Measurements from ENCODE around the gene CTIF. TPM values are rescaled to one million over a fixed set of nuclear protein-coding genes. Genes with fewer than 3 reads are reported as not detected.

Gene CTIF
- polyA plus RNA-seq, 1 of the 3 experiments (the other 2 are of a cell fraction) = 47.2 TPM

DNA sequence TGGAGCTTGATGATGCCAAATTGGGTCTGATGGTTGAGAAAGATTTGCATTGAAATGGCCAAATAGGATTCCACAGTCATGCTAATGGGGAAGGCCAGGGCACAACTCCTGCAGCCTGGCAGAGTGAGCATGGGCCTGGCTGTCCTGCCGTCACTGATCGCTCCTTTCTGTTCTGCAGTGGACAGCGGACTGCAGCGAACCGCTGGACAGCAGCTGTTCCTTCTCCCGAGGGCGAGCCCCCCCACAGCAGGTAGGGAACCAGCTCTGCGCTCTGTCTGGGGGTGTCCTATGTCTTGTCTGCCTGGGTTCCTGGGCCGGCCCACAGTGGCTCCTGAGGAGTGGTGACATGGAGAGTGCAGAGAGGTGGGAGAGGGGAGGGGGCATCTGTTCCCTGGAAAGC lies 97.6 kb downstream of the CTIF start:
- no peak overlapping the region for H3K4me2 ChIP-seq
- DNase-seq = no peak
- no peaks in the 10 kb centered on the region for H3K9me2 ChIP-seq
- H3K36me3 ChIP-seq (replicated peaks in 1 of 2; ENCODE audit: control insufficient read depth in 1 of 2, insufficient read depth in 2 of 2, low read length in 1 of 2) = peaks cover 22 to 42% of the 10 kb centered on the region in 2 experiments
- H3K4me3 ChIP-seq (ENCODE audit: low read depth in 2 of 2, low read length in 1 of 2) = no peak overlapping the region
- no peaks in the 10 kb centered on the region for H3K9me3 ChIP-seq
- H2AFZ ChIP-seq (ENCODE audit: low read depth) = no peak overlapping the region
- ChIA-PET POLR2A (no interaction called here), CTCF (interaction anchor here (1.4 kb wide), 1 partner anchor 161 kb away, joined by 5 read pairs; no protein-coding TSS in a partner anchor)
- peaks cover 3% of the 10 kb centered on the region; the same call in 1 of the 2 replicates for H4K20me1 ChIP-seq (ENCODE audit: insufficient read depth)
- no peak overlapping the region for H3K9ac ChIP-seq
- H3K79me2 ChIP-seq (ENCODE audit: insufficient read depth) = peaks cover 83% of the 10 kb centered on the region
- no peaks in the 10 kb centered on the region for H3K27me3 ChIP-seq (ENCODE audit: insufficient read depth)
- TF ChIP-seq RCOR1 (IDR thresholded peaks at IDR 0.05; ENCODE audit: low read length) (no peak), NRF1 (IDR thresholded peaks at IDR 0.05; ENCODE audit: low read depth, low read length) (no peak), SMC3 (IDR thresholded peaks at IDR 0.05; ENCODE audit: low read depth, low read length) (no peak), FOXM1 (IDR thresholded peaks at IDR 0.05; ENCODE audit: low read depth) (no peak), TAF1 (IDR thresholded peaks at IDR 0.05; ENCODE audit: borderline replicate concordance, low read depth, low read length) (no peak), GABPA (IDR thresholded peaks at IDR 0.05; ENCODE audit: low read depth) (no peak), NFIC (IDR thresholded peaks at IDR 0.05; ENCODE audit: borderline replicate concordance) (no peak), EP300 (IDR thresholded peaks at IDR 0.05; ENCODE audit: borderline replicate concordance in 1 of 2, low read depth in 1 of 2, low read length in 1 of 2) (no peak)
- TF ChIP-seq, protein P1, sequence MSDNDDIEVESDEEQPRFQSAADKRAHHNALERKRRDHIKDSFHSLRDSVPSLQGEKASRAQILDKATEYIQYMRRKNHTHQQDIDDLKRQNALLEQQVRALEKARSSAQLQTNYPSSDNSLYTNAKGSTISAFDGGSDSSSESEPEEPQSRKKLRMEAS (IDR thresholded peaks at IDR 0.05; ENCODE audit: low read depth) = no peak
- TF ChIP-seq, protein P2, sequence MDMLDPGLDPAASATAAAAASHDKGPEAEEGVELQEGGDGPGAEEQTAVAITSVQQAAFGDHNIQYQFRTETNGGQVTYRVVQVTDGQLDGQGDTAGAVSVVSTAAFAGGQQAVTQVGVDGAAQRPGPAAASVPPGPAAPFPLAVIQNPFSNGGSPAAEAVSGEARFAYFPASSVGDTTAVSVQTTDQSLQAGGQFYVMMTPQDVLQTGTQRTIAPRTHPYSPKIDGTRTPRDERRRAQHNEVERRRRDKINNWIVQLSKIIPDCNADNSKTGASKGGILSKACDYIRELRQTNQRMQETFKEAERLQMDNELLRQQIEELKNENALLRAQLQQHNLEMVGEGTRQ (IDR thresholded peaks at IDR 0.05; ENCODE audit: borderline replicate concordance, low read depth, low read length) = no peak
- TF ChIP-seq, protein P3, sequence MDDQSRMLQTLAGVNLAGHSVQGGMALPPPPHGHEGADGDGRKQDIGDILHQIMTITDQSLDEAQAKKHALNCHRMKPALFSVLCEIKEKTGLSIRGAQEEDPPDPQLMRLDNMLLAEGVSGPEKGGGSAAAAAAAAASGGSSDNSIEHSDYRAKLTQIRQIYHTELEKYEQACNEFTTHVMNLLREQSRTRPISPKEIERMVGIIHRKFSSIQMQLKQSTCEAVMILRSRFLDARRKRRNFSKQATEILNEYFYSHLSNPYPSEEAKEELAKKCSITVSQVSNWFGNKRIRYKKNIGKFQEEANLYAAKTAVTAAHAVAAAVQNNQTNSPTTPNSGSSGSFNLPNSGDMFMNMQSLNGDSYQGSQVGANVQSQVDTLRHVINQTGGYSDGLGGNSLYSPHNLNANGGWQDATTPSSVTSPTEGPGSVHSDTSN (IDR thresholded peaks at IDR 0.05) = no peak
- TF ChIP-seq, protein P4, sequence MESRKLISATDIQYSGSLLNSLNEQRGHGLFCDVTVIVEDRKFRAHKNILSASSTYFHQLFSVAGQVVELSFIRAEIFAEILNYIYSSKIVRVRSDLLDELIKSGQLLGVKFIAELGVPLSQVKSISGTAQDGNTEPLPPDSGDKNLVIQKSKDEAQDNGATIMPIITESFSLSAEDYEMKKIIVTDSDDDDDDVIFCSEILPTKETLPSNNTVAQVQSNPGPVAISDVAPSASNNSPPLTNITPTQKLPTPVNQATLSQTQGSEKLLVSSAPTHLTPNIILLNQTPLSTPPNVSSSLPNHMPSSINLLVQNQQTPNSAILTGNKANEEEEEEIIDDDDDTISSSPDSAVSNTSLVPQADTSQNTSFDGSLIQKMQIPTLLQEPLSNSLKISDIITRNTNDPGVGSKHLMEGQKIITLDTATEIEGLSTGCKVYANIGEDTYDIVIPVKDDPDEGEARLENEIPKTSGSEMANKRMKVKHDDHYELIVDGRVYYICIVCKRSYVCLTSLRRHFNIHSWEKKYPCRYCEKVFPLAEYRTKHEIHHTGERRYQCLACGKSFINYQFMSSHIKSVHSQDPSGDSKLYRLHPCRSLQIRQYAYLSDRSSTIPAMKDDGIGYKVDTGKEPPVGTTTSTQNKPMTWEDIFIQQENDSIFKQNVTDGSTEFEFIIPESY (IDR thresholded peaks at IDR 0.05; ENCODE audit: borderline replicate concordance, low read depth) = no peak
- TF ChIP-seq, protein P5, sequence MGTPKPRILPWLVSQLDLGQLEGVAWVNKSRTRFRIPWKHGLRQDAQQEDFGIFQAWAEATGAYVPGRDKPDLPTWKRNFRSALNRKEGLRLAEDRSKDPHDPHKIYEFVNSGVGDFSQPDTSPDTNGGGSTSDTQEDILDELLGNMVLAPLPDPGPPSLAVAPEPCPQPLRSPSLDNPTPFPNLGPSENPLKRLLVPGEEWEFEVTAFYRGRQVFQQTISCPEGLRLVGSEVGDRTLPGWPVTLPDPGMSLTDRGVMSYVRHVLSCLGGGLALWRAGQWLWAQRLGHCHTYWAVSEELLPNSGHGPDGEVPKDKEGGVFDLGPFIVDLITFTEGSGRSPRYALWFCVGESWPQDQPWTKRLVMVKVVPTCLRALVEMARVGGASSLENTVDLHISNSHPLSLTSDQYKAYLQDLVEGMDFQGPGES (IDR thresholded peaks at IDR 0.05; ENCODE audit: low read depth, low read length) = no peak
- WGBS (ENCODE audit: low lambda C conversion rate) = 100% methylated on average over 5 of the region's 9 CpGs
- H3F3A ChIP-seq (replicated peaks; ENCODE audit: insufficient read depth) = no peaks in the 10 kb centered on the region
- no peak overlapping the region for H3K27ac ChIP-seq (ENCODE audit: low read depth in 2 of 2, low read length in 1 of 2)
- H3K4me1 ChIP-seq (ENCODE audit: control insufficient read depth in 1 of 2, insufficient read depth in 2 of 2, low read depth in 1 of 2, low read length in 1 of 2) = peaks cover 3 to 5% of the 10 kb centered on the region in 2 experiments; a peak in 2 of 4 replicates

Measured in SK-N-SH (cell line).